ENCODE data around the gene USP22.

USP22 gene

DNA sequence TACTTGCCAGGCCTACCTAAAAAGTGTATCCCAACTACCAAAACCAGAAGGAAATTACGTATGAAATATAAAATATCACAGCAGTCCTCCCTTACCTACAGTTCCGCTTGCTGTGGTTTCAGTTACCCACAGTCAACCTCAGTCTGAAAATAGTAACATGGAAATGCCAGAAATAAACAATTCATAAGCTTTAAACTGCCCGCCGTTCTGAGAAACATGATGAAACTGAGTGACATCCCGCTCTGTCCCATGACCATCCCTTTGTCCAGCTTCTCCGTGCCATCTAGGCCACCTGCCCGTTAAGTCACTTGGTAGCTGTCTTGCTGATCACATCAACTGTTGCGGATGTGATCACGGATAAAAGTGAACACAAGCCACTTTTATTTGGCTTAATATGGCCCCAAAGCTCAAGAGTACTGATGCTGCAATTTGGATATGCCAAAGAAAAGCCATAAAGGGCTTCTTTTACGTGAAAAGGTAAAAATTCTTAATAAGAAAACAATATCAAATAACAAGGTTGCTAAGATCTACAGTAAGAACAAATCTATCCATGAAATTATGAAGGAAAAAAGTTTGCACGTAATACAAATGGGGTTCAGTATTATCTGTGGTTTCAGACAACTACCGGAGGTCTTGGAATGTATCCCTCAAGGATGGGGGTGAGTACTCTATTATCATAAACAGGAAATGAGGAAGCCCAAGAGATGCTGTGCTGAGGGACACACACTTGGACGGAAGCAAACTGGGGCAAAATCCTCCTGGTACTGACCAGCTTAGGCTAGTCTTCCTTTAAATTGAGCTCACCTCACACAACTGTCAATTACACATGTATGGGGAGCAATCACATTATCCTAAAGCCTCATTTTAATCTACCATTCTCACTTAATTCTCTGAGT lies 8.2 kb downstream of the USP22 start:
- Histone ChIP-seq H3K36me3 (ENCODE audit: control insufficient read depth in 2 of 2, insufficient read depth in 2 of 2, low read length in 2 of 2) (peaks cover 9 to 15% of the 10 kb centered on the region in 2 donors), H3K4me3 (ENCODE audit: low read length in 2 of 2) (peak overlapping the region in 1 of 2 donors; percentile 37), H3K9me3 (ENCODE audit: control insufficient read depth in 2 of 2, low read length in 2 of 2) (no peaks in the 10 kb centered on the region), H3K27ac (ENCODE audit: low read depth in 2 of 2, low read length in 2 of 2) (peak overlapping the region in 1 of 2 donors; percentile 38), H3K27me3 (ENCODE audit: control insufficient read depth in 2 of 2, insufficient read depth in 2 of 2, low read length in 2 of 2) (no peaks in the 10 kb centered on the region), H3K4me1 (ENCODE audit: control insufficient read depth in 2 of 2, insufficient read depth in 2 of 2, low read length in 2 of 2) (peaks cover 24 to 27% of the 10 kb centered on the region in 2 donors), H3K9ac (ENCODE audit: low read depth in 1 of 2, low read length in 2 of 2) (no peak overlapping the region)

DNA sequence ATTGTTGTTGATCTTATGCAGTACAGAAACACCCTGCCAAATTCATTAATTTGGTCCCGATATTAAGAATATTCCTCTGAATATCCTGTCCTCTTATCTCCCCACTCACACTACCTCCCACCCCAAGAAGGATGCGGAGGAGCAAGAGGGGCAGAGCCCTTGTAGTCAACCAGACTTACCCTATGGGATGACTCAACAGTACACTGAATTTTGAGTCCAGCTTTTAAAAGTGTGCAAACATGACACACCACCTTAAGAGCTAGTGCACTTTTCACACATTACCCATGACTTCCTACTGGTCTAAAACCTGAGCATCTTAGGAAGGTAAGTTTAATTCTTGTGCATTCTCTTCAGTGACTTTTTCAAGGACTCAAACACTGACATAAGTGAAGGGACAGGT lies 9.5 kb downstream of the USP22 start:
- no peak overlapping the region for H3K9ac ChIP-seq (ENCODE audit: low read depth in 1 of 2, low read length in 2 of 2)
- H3K27me3 ChIP-seq (ENCODE audit: control insufficient read depth in 2 of 2, insufficient read depth in 2 of 2, low read length in 2 of 2) = no peaks in the 10 kb centered on the region
- H3K9me3 ChIP-seq (ENCODE audit: control insufficient read depth in 2 of 2, low read length in 2 of 2) = no peaks in the 10 kb centered on the region
- no peak overlapping the region for H3K27ac ChIP-seq (ENCODE audit: low read depth in 2 of 2, low read length in 2 of 2)
- peaks cover 24% of the 10 kb centered on the region in 2 donors for H3K4me1 ChIP-seq (ENCODE audit: control insufficient read depth in 2 of 2, insufficient read depth in 2 of 2, low read length in 2 of 2)
- H3K4me3 ChIP-seq (ENCODE audit: low read length in 2 of 2) = no peak overlapping the region
- peaks cover 13 to 18% of the 10 kb centered on the region in 2 donors for H3K36me3 ChIP-seq (ENCODE audit: control insufficient read depth in 2 of 2, insufficient read depth in 2 of 2, low read length in 2 of 2)

DNA sequence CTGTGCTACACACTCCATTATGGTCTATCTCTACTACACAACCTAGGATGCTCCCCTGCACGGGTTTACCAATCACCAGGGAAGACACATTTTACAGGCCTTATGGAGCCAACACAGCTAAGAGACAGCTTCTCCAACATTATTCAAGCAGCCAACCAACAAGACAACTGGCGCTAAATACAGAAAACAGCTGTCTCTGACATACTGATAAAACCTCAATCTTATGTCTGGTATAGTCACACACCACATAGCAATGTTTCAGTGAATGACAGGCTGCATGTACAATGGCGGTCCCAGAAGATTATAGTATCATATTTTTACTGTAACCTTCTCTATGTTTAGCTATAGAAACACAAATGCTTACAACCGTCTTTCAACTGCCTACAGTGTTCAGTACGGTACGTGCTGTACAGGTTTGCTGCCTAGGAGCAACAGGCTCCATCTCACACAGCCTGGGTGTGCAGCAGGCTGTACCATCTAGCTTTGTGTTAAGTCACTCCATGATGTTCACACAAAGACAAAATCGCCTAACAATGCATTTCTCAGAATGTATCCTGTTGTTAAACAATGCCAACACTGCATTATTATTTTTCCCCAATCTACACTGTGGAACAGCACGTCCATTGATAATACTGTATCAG lies 10.9 kb downstream of the USP22 start:
- Histone ChIP-seq H3K4me1 (ENCODE audit: control insufficient read depth in 2 of 2, insufficient read depth in 2 of 2, low read length in 2 of 2) (peaks cover 14 to 17% of the 10 kb centered on the region in 2 donors), H3K9me3 (ENCODE audit: control insufficient read depth in 2 of 2, low read length in 2 of 2) (no peaks in the 10 kb centered on the region), H3K36me3 (ENCODE audit: control insufficient read depth in 2 of 2, insufficient read depth in 2 of 2, low read length in 2 of 2) (peaks cover 19 to 22% of the 10 kb centered on the region in 2 donors), H3K27ac (ENCODE audit: low read depth in 2 of 2, low read length in 2 of 2) (no peak overlapping the region), H3K27me3 (ENCODE audit: control insufficient read depth in 2 of 2, insufficient read depth in 2 of 2, low read length in 2 of 2) (no peaks in the 10 kb centered on the region), H3K9ac (ENCODE audit: low read depth in 1 of 2, low read length in 2 of 2) (no peak overlapping the region), H3K4me3 (ENCODE audit: low read length in 2 of 2) (no peak overlapping the region)

DNA sequence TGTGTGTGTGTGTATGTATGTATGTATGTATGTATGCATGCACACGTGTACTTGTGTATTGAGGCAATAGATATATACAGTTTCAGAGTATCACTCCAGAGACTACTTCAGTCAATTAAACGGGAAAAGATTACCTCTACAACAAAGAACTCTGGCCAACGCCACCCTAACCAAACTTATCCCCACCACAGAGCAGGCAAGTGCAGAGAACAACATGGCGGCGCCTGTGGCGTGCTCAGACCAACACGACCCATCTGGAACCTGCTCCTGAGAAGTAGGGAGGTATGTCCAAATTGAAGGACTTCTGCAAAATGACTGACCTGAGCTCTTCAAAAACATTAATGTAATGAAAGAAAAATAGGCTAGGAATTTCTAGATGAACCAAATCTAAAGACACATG lies 12.4 kb downstream of the USP22 start:
- Histone ChIP-seq H3K9ac (ENCODE audit: low read depth in 1 of 2, low read length in 2 of 2) (no peak overlapping the region), H3K27me3 (ENCODE audit: control insufficient read depth in 2 of 2, insufficient read depth in 2 of 2, low read length in 2 of 2) (no peaks in the 10 kb centered on the region), H3K9me3 (ENCODE audit: control insufficient read depth in 2 of 2, low read length in 2 of 2) (no peaks in the 10 kb centered on the region), H3K4me3 (ENCODE audit: low read length in 2 of 2) (no peak overlapping the region), H3K27ac (ENCODE audit: low read depth in 2 of 2, low read length in 2 of 2) (no peak overlapping the region), H3K4me1 (ENCODE audit: control insufficient read depth in 2 of 2, insufficient read depth in 2 of 2, low read length in 2 of 2) (peaks cover 11% of the 10 kb centered on the region in 2 donors), H3K36me3 (ENCODE audit: control insufficient read depth in 2 of 2, insufficient read depth in 2 of 2, low read length in 2 of 2) (peaks cover 31 to 32% of the 10 kb centered on the region in 2 donors)

DNA sequence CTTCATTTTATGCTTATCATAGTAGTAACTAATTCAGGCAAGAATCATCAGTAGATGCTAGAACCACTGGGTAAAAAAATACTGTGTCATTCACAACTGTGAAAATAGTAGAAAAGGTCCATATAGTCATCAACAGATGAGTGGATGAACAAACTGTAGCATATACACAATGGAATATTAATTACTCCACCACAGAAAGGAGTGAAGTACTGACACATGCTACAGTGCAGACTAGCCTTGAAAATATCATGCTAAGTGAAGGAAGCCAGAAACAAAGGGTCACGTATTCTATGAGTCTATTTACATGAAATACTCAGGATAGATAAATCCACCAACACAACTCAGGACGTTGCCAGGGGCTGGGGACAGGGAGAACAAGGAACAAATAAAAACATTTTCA lies 13.3 kb downstream of the USP22 start:
- H3K27ac ChIP-seq (ENCODE audit: low read depth in 2 of 2, low read length in 2 of 2) = no peak overlapping the region
- no peaks in the 10 kb centered on the region for H3K9me3 ChIP-seq (ENCODE audit: control insufficient read depth in 2 of 2, low read length in 2 of 2)
- peaks cover 36 to 38% of the 10 kb centered on the region in 2 donors for H3K36me3 ChIP-seq (ENCODE audit: control insufficient read depth in 2 of 2, insufficient read depth in 2 of 2, low read length in 2 of 2)
- no peak overlapping the region for H3K9ac ChIP-seq (ENCODE audit: low read depth in 1 of 2, low read length in 2 of 2)
- no peaks in the 10 kb centered on the region for H3K27me3 ChIP-seq (ENCODE audit: control insufficient read depth in 2 of 2, insufficient read depth in 2 of 2, low read length in 2 of 2)
- H3K4me1 ChIP-seq (ENCODE audit: control insufficient read depth in 2 of 2, insufficient read depth in 2 of 2, low read length in 2 of 2) = peaks cover 3 to 6% of the 10 kb centered on the region in 2 donors
- no peak overlapping the region for H3K4me3 ChIP-seq (ENCODE audit: low read length in 2 of 2)

GRCh38 chr17:21029036-21029435 lies 13.8 kb downstream of the USP22 start:
- no peak overlapping the region for H3K4me3 ChIP-seq (ENCODE audit: low read length in 2 of 2)
- no peaks in the 10 kb centered on the region for H3K9me3 ChIP-seq (ENCODE audit: control insufficient read depth in 2 of 2, low read length in 2 of 2)
- no peaks in the 10 kb centered on the region for H3K27me3 ChIP-seq (ENCODE audit: control insufficient read depth in 2 of 2, insufficient read depth in 2 of 2, low read length in 2 of 2)
- H3K36me3 ChIP-seq (ENCODE audit: control insufficient read depth in 2 of 2, insufficient read depth in 2 of 2, low read length in 2 of 2) = peaks cover 40 to 42% of the 10 kb centered on the region in 2 donors
- no peak overlapping the region for H3K27ac ChIP-seq (ENCODE audit: low read depth in 2 of 2, low read length in 2 of 2)
- peaks cover 0 to 4% of the 10 kb centered on the region in 2 donors for H3K4me1 ChIP-seq (ENCODE audit: control insufficient read depth in 2 of 2, insufficient read depth in 2 of 2, low read length in 2 of 2)
- H3K9ac ChIP-seq (ENCODE audit: low read depth in 1 of 2, low read length in 2 of 2) = no peak overlapping the region

GRCh38 chr17:21028192-21028591 lies 14.6 kb downstream of the USP22 start:
- Histone ChIP-seq H3K4me1 (ENCODE audit: control insufficient read depth in 2 of 2, insufficient read depth in 2 of 2, low read length in 2 of 2) (peaks cover 0 to 3% of the 10 kb centered on the region in 2 donors), H3K9me3 (ENCODE audit: control insufficient read depth in 2 of 2, low read length in 2 of 2) (no peaks in the 10 kb centered on the region), H3K36me3 (ENCODE audit: control insufficient read depth in 2 of 2, insufficient read depth in 2 of 2, low read length in 2 of 2) (peaks cover 46 to 50% of the 10 kb centered on the region in 2 donors), H3K4me3 (ENCODE audit: low read length in 2 of 2) (no peak overlapping the region), H3K27me3 (ENCODE audit: control insufficient read depth in 2 of 2, insufficient read depth in 2 of 2, low read length in 2 of 2) (no peaks in the 10 kb centered on the region), H3K27ac (ENCODE audit: low read depth in 2 of 2, low read length in 2 of 2) (no peak overlapping the region), H3K9ac (ENCODE audit: low read depth in 1 of 2, low read length in 2 of 2) (no peak overlapping the region)

DNA sequence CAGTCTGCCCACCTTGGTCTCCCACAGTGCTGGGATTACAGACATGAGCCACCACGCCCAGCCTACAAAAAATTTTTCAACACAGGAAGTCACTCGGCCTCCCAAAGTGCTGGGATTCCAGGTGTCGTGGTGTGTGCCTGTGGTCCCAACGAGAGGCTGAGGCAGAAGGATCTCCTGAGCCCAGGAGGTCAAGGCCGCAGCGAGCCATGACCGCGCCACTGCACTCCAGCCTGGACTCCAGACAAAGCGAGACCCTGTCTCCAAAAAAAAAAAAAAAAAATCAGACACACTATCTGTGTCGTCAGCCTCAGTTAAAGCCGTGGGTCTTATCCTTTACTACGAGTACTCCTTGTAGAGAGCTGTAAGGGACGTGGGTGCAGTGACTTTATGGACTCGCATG lies 15.8 kb downstream of the USP22 start:
- H3K36me3 ChIP-seq (ENCODE audit: control insufficient read depth in 2 of 2, insufficient read depth in 2 of 2, low read length in 2 of 2) = peaks cover 45 to 55% of the 10 kb centered on the region in 2 donors
- peaks cover 0 to 3% of the 10 kb centered on the region in 2 donors for H3K4me1 ChIP-seq (ENCODE audit: control insufficient read depth in 2 of 2, insufficient read depth in 2 of 2, low read length in 2 of 2)
- no peak overlapping the region for H3K27ac ChIP-seq (ENCODE audit: low read depth in 2 of 2, low read length in 2 of 2)
- H3K9me3 ChIP-seq (ENCODE audit: control insufficient read depth in 2 of 2, low read length in 2 of 2) = no peaks in the 10 kb centered on the region
- H3K4me3 ChIP-seq (ENCODE audit: low read length in 2 of 2) = no peak overlapping the region
- H3K27me3 ChIP-seq (ENCODE audit: control insufficient read depth in 2 of 2, insufficient read depth in 2 of 2, low read length in 2 of 2) = no peaks in the 10 kb centered on the region
- H3K9ac ChIP-seq (ENCODE audit: low read depth in 1 of 2, low read length in 2 of 2) = no peak overlapping the region

DNA sequence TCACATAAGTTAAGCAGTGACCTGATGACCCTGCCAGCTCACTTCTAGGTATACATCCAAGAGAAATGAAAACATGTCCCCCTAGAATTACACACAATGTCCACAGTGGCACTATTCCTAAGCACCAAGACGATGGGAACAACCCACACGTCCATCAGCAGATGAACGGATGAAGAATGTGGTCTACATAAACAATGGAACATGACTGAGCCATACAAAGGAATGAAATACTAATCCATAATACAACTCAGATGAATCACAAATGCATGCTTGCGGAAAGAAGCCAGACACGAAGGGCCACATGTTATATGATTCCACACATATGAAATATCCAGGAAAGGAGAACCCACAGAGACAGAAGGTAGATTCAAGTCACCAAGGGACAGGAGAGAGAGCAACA lies 17.4 kb downstream of the USP22 start:
- no peak overlapping the region for H3K4me3 ChIP-seq (ENCODE audit: low read length in 2 of 2)
- H3K4me1 ChIP-seq (ENCODE audit: control insufficient read depth in 2 of 2, insufficient read depth in 2 of 2, low read length in 2 of 2) = peaks cover 3 to 4% of the 10 kb centered on the region in 2 donors
- no peak overlapping the region for H3K27ac ChIP-seq (ENCODE audit: low read depth in 2 of 2, low read length in 2 of 2)
- H3K9me3 ChIP-seq (ENCODE audit: control insufficient read depth in 2 of 2, low read length in 2 of 2) = no peaks in the 10 kb centered on the region
- H3K9ac ChIP-seq (ENCODE audit: low read depth in 1 of 2, low read length in 2 of 2) = no peak overlapping the region
- peaks cover 58 to 63% of the 10 kb centered on the region in 2 donors for H3K36me3 ChIP-seq (ENCODE audit: control insufficient read depth in 2 of 2, insufficient read depth in 2 of 2, low read length in 2 of 2)
- no peaks in the 10 kb centered on the region for H3K27me3 ChIP-seq (ENCODE audit: control insufficient read depth in 2 of 2, insufficient read depth in 2 of 2, low read length in 2 of 2)

DNA sequence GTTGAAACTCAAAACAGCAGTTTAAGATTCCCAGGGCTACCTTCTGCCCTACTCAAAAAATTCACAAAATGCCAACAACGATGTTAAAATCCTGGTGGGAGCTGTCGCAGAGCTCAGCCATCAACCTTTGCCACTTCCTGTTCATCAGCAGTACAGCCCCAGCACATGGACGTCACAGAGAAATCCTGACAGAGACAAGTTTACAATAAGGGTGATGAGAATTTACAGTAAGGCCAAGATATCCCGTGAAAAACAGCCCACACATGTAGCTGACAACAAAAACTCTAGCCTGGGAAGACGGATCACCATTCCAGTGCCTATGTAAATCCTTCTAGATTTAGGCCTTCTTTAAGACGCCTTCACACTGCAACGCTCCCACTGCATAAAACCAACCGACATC lies 18.8 kb downstream of the USP22 start:
- H3K36me3 ChIP-seq (ENCODE audit: control insufficient read depth in 2 of 2, insufficient read depth in 2 of 2, low read length in 2 of 2) = peaks cover 70 to 78% of the 10 kb centered on the region in 2 donors
- no peaks in the 10 kb centered on the region for H3K9me3 ChIP-seq (ENCODE audit: control insufficient read depth in 2 of 2, low read length in 2 of 2)
- no peak overlapping the region for H3K27ac ChIP-seq (ENCODE audit: low read depth in 2 of 2, low read length in 2 of 2)
- H3K27me3 ChIP-seq (ENCODE audit: control insufficient read depth in 2 of 2, insufficient read depth in 2 of 2, low read length in 2 of 2) = no peaks in the 10 kb centered on the region
- H3K4me3 ChIP-seq (ENCODE audit: low read length in 2 of 2) = no peak overlapping the region
- H3K4me1 ChIP-seq (ENCODE audit: control insufficient read depth in 2 of 2, insufficient read depth in 2 of 2, low read length in 2 of 2) = peaks cover 3 to 4% of the 10 kb centered on the region in 2 donors
- H3K9ac ChIP-seq (ENCODE audit: low read depth in 1 of 2, low read length in 2 of 2) = no peak overlapping the region

Measured in mucosa of rectum (tissue), 2 donors.